ENCODE results near the gene DDX47. TPM values are rescaled to one million over a fixed set of nuclear protein-coding genes. Genes with fewer than 3 reads are reported as not detected.
"Not testable (repeated sequence)": the region's sequence is repeated elsewhere in the genome, so short reads cannot be mapped to it uniquely, and the experiment has no call there.

The DDX47 gene
- total and polyA plus RNA-seq, 9 of the 15 experiments (the other 6 are each of a cell fraction or from before 2014, with no cell fraction given), result 39.4 to 186 (median 64.4) TPM

DNA sequence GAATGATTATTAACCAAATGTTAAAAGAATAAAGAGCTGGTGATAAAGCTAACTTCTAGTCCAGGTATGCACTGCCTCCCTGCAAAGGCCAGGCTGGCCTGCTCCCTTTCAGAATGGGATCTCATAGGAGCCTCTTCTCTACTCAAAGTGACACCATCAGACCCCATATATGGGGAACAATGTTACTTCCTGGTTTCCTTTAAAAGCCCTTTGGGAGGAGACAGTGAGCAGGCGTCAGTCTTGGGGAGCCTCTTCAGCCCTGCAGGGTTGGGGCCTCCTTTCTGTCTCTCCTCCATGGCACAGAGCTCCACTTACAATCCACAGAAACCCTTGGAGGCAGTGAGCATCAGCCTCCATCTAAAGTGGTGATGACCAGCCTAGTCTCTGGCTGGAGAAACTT lies 60.9 kb downstream of the DDX47 start (continued):
- TF ChIP-seq TAF9B (IDR thresholded peaks at IDR 0.05; ENCODE audit: partially characterized antibody) (no peak), NRF1 (conservative IDR thresholded peaks at IDR 0.05 in 1 of 2, IDR thresholded peaks at IDR 0.05 in 1 of 2) (0 out of 4 replicates have a peak, but pooled peaks of 1 of the 2 experiments have one; percentile 20), SRSF1 (IDR thresholded peaks at IDR 0.05; ENCODE audit: low read depth, low read length) (no peak), SMAD1 (IDR thresholded peaks at IDR 0.05; ENCODE audit: low read depth, low read length, partially characterized antibody) (no peak), ZNF146 (CRISPR knock-in tag; IDR thresholded peaks at IDR 0.05; ENCODE audit: unreplicated experiment) (no peak), ZNF507 (tag; conservative IDR thresholded peaks at IDR 0.05) (no peak), ZNF311 (CRISPR knock-in tag; IDR thresholded peaks at IDR 0.05) (no peak), SRF (CRISPR knock-in tag; IDR thresholded peaks at IDR 0.05) (peak in 1 of 2 experiments; percentile 86; a peak in 1 of 4 replicates)
- TF ChIP-seq, protein P1, sequence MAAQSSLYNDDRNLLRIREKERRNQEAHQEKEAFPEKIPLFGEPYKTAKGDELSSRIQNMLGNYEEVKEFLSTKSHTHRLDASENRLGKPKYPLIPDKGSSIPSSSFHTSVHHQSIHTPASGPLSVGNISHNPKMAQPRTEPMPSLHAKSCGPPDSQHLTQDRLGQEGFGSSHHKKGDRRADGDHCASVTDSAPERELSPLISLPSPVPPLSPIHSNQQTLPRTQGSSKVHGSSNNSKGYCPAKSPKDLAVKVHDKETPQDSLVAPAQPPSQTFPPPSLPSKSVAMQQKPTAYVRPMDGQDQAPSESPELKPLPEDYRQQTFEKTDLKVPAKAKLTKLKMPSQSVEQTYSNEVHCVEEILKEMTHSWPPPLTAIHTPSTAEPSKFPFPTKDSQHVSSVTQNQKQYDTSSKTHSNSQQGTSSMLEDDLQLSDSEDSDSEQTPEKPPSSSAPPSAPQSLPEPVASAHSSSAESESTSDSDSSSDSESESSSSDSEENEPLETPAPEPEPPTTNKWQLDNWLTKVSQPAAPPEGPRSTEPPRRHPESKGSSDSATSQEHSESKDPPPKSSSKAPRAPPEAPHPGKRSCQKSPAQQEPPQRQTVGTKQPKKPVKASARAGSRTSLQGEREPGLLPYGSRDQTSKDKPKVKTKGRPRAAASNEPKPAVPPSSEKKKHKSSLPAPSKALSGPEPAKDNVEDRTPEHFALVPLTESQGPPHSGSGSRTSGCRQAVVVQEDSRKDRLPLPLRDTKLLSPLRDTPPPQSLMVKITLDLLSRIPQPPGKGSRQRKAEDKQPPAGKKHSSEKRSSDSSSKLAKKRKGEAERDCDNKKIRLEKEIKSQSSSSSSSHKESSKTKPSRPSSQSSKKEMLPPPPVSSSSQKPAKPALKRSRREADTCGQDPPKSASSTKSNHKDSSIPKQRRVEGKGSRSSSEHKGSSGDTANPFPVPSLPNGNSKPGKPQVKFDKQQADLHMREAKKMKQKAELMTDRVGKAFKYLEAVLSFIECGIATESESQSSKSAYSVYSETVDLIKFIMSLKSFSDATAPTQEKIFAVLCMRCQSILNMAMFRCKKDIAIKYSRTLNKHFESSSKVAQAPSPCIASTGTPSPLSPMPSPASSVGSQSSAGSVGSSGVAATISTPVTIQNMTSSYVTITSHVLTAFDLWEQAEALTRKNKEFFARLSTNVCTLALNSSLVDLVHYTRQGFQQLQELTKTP (IDR thresholded peaks at IDR 0.05; ENCODE audit: low read depth in 1 of 2, partially characterized antibody in 2 of 2), result no peak
- TF ChIP-seq, protein P2, sequence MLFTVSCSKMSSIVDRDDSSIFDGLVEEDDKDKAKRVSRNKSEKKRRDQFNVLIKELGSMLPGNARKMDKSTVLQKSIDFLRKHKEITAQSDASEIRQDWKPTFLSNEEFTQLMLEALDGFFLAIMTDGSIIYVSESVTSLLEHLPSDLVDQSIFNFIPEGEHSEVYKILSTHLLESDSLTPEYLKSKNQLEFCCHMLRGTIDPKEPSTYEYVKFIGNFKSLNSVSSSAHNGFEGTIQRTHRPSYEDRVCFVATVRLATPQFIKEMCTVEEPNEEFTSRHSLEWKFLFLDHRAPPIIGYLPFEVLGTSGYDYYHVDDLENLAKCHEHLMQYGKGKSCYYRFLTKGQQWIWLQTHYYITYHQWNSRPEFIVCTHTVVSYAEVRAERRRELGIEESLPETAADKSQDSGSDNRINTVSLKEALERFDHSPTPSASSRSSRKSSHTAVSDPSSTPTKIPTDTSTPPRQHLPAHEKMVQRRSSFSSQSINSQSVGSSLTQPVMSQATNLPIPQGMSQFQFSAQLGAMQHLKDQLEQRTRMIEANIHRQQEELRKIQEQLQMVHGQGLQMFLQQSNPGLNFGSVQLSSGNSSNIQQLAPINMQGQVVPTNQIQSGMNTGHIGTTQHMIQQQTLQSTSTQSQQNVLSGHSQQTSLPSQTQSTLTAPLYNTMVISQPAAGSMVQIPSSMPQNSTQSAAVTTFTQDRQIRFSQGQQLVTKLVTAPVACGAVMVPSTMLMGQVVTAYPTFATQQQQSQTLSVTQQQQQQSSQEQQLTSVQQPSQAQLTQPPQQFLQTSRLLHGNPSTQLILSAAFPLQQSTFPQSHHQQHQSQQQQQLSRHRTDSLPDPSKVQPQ (CRISPR knock-in tag; IDR thresholded peaks at IDR 0.05; ENCODE audit: borderline replicate concordance), result no peak

DNA sequence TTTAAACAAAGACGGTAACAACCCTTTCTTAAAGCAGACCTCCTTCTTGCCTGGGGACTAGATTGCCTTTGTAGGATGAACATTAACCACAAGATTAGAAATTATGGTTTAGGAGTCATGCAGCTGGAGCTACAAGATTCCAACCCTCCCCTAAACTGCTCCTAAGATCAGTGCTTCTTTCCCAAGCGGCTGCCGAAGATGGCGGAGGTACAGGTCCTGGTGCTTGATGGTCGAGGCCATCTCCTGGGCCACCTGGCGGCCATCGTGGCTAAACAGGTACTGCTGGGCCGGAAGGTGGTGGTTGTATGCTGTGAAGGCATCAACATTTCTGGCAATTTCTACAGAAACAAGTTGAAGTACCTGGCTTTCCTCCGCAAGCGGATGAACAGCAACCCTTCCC lies 62.2 kb downstream of the DDX47 start:
- H4K20me1 ChIP-seq (replicated peaks; ENCODE audit: control insufficient read depth, insufficient read depth, low read length); CTCF ChIA-PET (ENCODE audit: low intra/inter-chr PET ratio); H3K4me3 ChIP-seq; H3K9ac ChIP-seq (ENCODE audit: insufficient read depth in 1 of 2, low read depth in 2 of 2, low read length in 2 of 2); H3K4me1 ChIP-seq (replicated peaks in 1 of 2; ENCODE audit: control insufficient read depth in 2 of 2, insufficient read depth in 2 of 2, low read length in 2 of 2); H3K27ac ChIP-seq (ENCODE audit: extremely low read depth, low read depth, low read length); H3K9me1 ChIP-seq (ENCODE audit: control insufficient read depth, insufficient read depth, low read length); H2AFZ ChIP-seq (ENCODE audit: low read depth, low read length); DNase-seq (ENCODE audit: extremely low read depth in 1 of 4, low spot score in 3 of 4); H3K9me3 ChIP-seq (replicated peaks; ENCODE audit: control insufficient read depth, insufficient read depth, low read depth, low read length); POLR2A ChIA-PET; FAIRE-seq; ATAC-seq; H3K36me3 ChIP-seq (ENCODE audit: control insufficient read depth, insufficient read depth, low read length); in situ Hi-C loops (cut with MboI); H3K4me2 ChIP-seq (ENCODE audit: insufficient read depth, low read length); intact Hi-C loops (cut with micrococcal nuclease); H3K79me2 ChIP-seq (ENCODE audit: control insufficient read depth, insufficient read depth, low read length); BruUV-seq (replicated peaks): not testable (repeated sequence)
- H3K27me3 ChIP-seq (ENCODE audit: control insufficient read depth in 2 of 2, insufficient read depth in 2 of 2, low read length in 2 of 2), result peaks cover 4 to 10% of the 10 kb centered on the region in 2 experiments; a peak in 3 of 5 replicates
- WGBS (ENCODE audit: insufficient coverage, low coverage, missing lambda C conversion rate), result 63% methylated on average over 5 of the region's 10 CpGs
